Measurements from ENCODE around the gene ARHGEF40.

DNA sequence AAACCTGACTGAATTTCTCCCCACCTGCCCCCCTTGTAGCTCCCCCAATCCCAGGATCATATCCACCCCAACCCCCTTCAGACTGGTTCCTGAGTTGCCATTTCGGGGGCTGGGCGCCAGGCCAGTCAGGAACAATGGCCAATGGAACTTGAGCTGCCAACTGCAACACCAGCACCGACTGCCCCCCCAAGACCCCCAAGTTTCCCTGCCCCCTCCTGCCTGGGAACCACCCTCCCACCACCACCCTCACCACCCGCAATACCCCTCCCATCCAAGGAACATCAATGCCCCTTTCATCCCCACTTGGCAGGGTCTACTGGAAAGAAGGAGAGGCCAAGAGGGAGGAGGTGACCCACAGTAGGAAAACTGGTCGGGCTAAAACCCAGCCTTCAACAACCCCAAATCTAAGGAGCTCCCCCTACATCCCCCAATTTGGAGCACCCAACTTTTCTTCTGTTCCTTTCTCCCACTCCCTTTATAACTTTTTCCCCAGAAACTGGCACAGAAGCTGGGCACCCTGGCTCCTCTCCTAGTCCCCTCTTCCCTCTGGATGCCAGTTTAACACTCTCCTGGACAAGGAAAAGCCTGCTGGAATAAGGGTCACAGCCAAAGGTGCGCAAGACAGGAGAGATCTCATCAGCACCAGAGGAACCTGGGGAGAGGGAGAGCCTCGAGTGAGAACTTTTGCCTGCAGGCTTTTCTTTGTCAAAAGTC lies 43.7 kb upstream of the ARHGEF40 start:
- TF ChIP-seq, protein P1, sequence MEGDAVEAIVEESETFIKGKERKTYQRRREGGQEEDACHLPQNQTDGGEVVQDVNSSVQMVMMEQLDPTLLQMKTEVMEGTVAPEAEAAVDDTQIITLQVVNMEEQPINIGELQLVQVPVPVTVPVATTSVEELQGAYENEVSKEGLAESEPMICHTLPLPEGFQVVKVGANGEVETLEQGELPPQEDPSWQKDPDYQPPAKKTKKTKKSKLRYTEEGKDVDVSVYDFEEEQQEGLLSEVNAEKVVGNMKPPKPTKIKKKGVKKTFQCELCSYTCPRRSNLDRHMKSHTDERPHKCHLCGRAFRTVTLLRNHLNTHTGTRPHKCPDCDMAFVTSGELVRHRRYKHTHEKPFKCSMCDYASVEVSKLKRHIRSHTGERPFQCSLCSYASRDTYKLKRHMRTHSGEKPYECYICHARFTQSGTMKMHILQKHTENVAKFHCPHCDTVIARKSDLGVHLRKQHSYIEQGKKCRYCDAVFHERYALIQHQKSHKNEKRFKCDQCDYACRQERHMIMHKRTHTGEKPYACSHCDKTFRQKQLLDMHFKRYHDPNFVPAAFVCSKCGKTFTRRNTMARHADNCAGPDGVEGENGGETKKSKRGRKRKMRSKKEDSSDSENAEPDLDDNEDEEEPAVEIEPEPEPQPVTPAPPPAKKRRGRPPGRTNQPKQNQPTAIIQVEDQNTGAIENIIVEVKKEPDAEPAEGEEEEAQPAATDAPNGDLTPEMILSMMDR (IDR thresholded peaks at IDR 0.05; ENCODE audit: low read depth, low read length, poor library complexity, severe bottlenecking) = no peak
- TF ChIP-seq EZH2phosphoT487 (IDR thresholded peaks at IDR 0.05; ENCODE audit: borderline replicate concordance, low read length) = no peak
